Measurements from ENCODE around the gene CENPU.
A peak's percentile ranks its signal among the peaks of the same experiment; 100 is the strongest.

The CENPU gene

DNA sequence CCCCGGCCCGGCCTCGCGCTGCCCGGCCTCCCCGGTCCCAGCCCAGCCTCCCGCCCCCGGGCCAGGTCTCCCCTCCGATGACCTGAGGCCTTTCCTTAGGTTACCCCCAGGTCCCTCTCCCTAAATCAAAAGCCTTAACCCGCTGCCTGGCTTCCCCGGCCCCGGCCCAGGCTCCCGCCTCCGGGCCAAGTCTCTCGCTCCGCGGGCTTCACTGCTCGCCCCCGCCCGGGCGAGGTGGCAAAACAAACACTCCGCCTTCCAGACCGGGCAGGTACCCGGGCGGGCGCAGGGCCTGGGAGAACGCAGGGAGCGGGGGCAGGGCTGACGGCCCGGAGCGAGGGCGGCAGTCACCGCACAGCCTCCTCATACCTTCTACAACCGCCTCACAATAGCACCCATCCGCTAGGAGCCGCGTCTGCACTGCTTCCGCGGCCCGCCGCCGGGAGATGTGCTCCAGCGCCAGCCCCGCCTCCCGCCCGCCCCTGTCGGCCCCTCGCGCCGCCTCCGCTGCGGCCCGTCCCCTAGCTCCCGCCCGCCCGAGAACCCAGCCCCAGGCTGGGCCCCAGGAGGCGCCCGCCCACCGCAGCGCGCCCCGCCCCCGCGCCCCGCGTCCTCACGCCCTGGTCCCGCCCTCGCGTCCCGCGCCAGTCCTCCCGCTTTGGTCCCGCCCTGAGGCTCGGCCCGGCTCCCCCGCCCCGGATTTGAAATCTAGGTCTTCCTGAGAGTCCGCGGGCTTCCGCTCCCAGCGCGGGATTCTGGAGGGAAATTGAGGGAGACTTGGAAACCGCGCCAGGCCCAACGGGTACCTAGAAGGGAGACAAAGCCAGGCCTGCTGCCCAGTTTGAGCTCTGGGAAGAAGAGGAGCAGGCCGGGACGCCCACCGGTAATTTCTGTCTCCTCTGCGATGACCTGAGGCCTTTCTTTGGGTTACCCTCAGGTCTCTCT lies 84.6 kb downstream of the CENPU start, which contains the start of the genes CASP3 and PRIMPOL (continued):
- no peak for TF ChIP-seq PRDM4 (tag by site-specific recombination; IDR thresholded peaks at IDR 0.05)
- TF ChIP-seq ZXDB (tag by site-specific recombination; IDR thresholded peaks at IDR 0.05), result 0 out of 2 replicates have a peak, but pooled peaks have one; percentile 26
- no peak for TF ChIP-seq BCL11B (tag by site-specific recombination; IDR thresholded peaks at IDR 0.05; ENCODE audit: low read depth)
- TF ChIP-seq ZNF76 (tag by site-specific recombination; IDR thresholded peaks at IDR 0.05; ENCODE audit: borderline replicate concordance, low read depth), result peak; percentile 22; the same call in 1 of the 2 replicates
- no peak for TF ChIP-seq ZNF112 (tag by site-specific recombination; IDR thresholded peaks at IDR 0.05)
- TF ChIP-seq ZNF423 (tag by site-specific recombination; IDR thresholded peaks at IDR 0.05), result 0 out of 2 replicates have a peak, but pooled peaks have one; percentile 16
- TF ChIP-seq ZNF629 (tag by site-specific recombination; IDR thresholded peaks at IDR 0.05), result no peak
- TF ChIP-seq, protein P1, sequence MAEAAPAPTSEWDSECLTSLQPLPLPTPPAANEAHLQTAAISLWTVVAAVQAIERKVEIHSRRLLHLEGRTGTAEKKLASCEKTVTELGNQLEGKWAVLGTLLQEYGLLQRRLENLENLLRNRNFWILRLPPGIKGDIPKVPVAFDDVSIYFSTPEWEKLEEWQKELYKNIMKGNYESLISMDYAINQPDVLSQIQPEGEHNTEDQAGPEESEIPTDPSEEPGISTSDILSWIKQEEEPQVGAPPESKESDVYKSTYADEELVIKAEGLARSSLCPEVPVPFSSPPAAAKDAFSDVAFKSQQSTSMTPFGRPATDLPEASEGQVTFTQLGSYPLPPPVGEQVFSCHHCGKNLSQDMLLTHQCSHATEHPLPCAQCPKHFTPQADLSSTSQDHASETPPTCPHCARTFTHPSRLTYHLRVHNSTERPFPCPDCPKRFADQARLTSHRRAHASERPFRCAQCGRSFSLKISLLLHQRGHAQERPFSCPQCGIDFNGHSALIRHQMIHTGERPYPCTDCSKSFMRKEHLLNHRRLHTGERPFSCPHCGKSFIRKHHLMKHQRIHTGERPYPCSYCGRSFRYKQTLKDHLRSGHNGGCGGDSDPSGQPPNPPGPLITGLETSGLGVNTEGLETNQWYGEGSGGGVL (tag by site-specific recombination; IDR thresholded peaks at IDR 0.05), result no peak
- TF ChIP-seq ZNF785 (tag by site-specific recombination; IDR thresholded peaks at IDR 0.05), result no peak
- TF ChIP-seq ZNF239 (tag by site-specific recombination; IDR thresholded peaks at IDR 0.05), result no peak
- TF ChIP-seq ZNF677 (tag by site-specific recombination; IDR thresholded peaks at IDR 0.05), result no peak
- TF ChIP-seq ZNF548 (tag by site-specific recombination; IDR thresholded peaks at IDR 0.05), result no peak
- peak; percentile 20; the same call in 1 of the 2 replicates for TF ChIP-seq ZNF660 (tag by site-specific recombination; IDR thresholded peaks at IDR 0.05)
- TF ChIP-seq EGR2 (tag by site-specific recombination; IDR thresholded peaks at IDR 0.05; ENCODE audit: low read depth), result peak; percentile 85
- TF ChIP-seq ZNF549 (tag by site-specific recombination; IDR thresholded peaks at IDR 0.05), result no peak
- TF ChIP-seq ZNF169 (tag by site-specific recombination; IDR thresholded peaks at IDR 0.05), result no peak
- peak; percentile 20; the same call in 1 of the 2 replicates for TF ChIP-seq ZNF2 (tag by site-specific recombination; IDR thresholded peaks at IDR 0.05)
- no peak for TF ChIP-seq ZNF223 (tag by site-specific recombination; IDR thresholded peaks at IDR 0.05)
- no peak for TF ChIP-seq HIC1 (tag by site-specific recombination; IDR thresholded peaks at IDR 0.05)
- TF ChIP-seq, protein P2, sequence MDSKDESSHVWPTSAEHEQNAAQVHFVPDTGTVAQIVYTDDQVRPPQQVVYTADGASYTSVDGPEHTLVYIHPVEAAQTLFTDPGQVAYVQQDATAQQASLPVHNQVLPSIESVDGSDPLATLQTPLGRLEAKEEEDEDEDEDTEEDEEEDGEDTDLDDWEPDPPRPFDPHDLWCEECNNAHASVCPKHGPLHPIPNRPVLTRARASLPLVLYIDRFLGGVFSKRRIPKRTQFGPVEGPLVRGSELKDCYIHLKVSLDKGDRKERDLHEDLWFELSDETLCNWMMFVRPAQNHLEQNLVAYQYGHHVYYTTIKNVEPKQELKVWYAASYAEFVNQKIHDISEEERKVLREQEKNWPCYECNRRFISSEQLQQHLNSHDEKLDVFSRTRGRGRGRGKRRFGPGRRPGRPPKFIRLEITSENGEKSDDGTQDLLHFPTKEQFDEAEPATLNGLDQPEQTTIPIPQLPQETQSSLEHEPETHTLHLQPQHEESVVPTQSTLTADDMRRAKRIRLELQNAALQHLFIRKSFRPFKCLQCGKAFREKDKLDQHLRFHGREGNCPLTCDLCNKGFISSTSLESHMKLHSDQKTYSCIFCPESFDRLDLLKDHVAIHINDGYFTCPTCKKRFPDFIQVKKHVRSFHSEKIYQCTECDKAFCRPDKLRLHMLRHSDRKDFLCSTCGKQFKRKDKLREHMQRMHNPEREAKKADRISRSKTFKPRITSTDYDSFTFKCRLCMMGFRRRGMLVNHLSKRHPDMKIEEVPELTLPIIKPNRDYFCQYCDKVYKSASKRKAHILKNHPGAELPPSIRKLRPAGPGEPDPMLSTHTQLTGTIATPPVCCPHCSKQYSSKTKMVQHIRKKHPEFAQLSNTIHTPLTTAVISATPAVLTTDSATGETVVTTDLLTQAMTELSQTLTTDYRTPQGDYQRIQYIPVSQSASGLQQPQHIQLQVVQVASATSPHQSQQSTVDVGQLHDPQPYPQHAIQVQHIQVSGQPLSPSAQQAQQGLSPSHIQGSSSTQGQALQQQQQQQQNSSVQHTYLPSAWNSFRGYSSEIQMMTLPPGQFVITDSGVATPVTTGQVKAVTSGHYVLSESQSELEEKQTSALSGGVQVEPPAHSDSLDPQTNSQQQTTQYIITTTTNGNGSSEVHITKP (tag by site-specific recombination; IDR thresholded peaks at IDR 0.05), result no peak
- TF ChIP-seq ZNF19 (tag by site-specific recombination; IDR thresholded peaks at IDR 0.05; ENCODE audit: low read depth), result no peak
- no peak; the same call in 1 of the 2 replicates for TF ChIP-seq ZBTB7A (tag by site-specific recombination; IDR thresholded peaks at IDR 0.05; ENCODE audit: low read depth)
- TF ChIP-seq ZIC2 (tag by site-specific recombination; IDR thresholded peaks at IDR 0.05), result no peak
- TF ChIP-seq ZNF544 (tag by site-specific recombination; IDR thresholded peaks at IDR 0.05), result no peak
- TF ChIP-seq ZNF768 (tag by site-specific recombination; IDR thresholded peaks at IDR 0.05), result no peak
- TF ChIP-seq ZNF510 (tag by site-specific recombination; IDR thresholded peaks at IDR 0.05; ENCODE audit: insufficient replicate concordance), result no peak
- no peak for TF ChIP-seq ZNF623 (tag by site-specific recombination; IDR thresholded peaks at IDR 0.05)
- no peak for TF ChIP-seq KLF16 (tag by site-specific recombination; IDR thresholded peaks at IDR 0.05)
- TF ChIP-seq ZNF157 (tag by site-specific recombination; IDR thresholded peaks at IDR 0.05), result no peak
- TF ChIP-seq KLF7 (tag by site-specific recombination; IDR thresholded peaks at IDR 0.05; ENCODE audit: borderline replicate concordance), result no peak

All from HEK293 (cell line).